MCF 10A (cell line): ENCODE measurements around the gene GNG11. TPM values are rescaled to one million over a fixed set of nuclear protein-coding genes. Genes with fewer than 3 reads are reported as not detected.
"Not testable (repeated sequence)": the region's sequence is repeated elsewhere in the genome, so short reads cannot be mapped to it uniquely, and the experiment has no call there.

ENCODE experiments used
- BruUV-seq: library from RNA; stranded (reverse); fragments of 400-500 nt; replicated peaks from 2 replicates; lab custom pipeline; 2021; lab: Mats Ljungman, UMichigan
- CTCF ChIA-PET: fragments of 300-600 bp; sonication (Branson Sonifier 250); formaldehyde crosslinking; extraction: SDS; loops from one replicate; lab custom pipeline; 2021; ENCODE audit warnings: antibody characterized with exemption, inconsistent platforms; lab: Yijun Ruan, JAX
- POLR2A ChIA-PET: fragments of 300-600, 350-650 bp; sonication (Branson Sonifier 250); formaldehyde crosslinking; extraction: SDS; loops from one replicate; lab custom pipeline; 2020; ENCODE audit warnings: antibody characterized with exemption, inconsistent platforms; lab: Yijun Ruan, JAX
- DNase-seq: peaks from one replicate; pipeline ENCODE4 v3.0.0-alpha.2; 2018; ENCODE audit not compliant: unreplicated experiment
- H3K27ac Mint-ChIP-seq: one replicate; pipeline ENCODE4 v1.8.0; 2022; ENCODE audit warnings: mild to moderate bottlenecking, low read depth, mixed read lengths; ENCODE audit not compliant: unreplicated experiment
- H3K27me3 Mint-ChIP-seq: one replicate; pipeline ENCODE4 v1.8.0; 2022; ENCODE audit warnings: mixed read lengths; ENCODE audit not compliant: insufficient read depth, unreplicated experiment
- H3K36me3 Mint-ChIP-seq: one replicate; pipeline ENCODE4 v1.8.0; 2022; ENCODE audit warnings: mild to moderate bottlenecking, moderate library complexity, mixed read lengths; ENCODE audit not compliant: insufficient read depth, unreplicated experiment
- H3K4me1 Mint-ChIP-seq: one replicate; pipeline ENCODE4 v1.8.0; 2022; ENCODE audit warnings: mixed read lengths; ENCODE audit not compliant: insufficient read depth, unreplicated experiment
- H3K4me3 Mint-ChIP-seq: one replicate; pipeline ENCODE4 v1.8.0; 2022; ENCODE audit warnings: mild to moderate bottlenecking, moderate library complexity, mixed read lengths; ENCODE audit not compliant: unreplicated experiment
- H3K9me3 Mint-ChIP-seq: one replicate; pipeline ENCODE4 v1.8.0; 2022; ENCODE audit warnings: mixed read lengths; ENCODE audit not compliant: unreplicated experiment
- CTCF ChIP-seq: fragments of 200-600 bp; IDR thresholded peaks from one replicate; pipeline ENCODE4 v1.8.0; 2022; ENCODE audit warnings: antibody characterized with exemption, mild to moderate bottlenecking; ENCODE audit not compliant: unreplicated experiment
- intact Hi-C: fragments of 100-400 bp; cut with micrococcal nuclease; formaldehyde crosslinking; loops from 2 replicates; pipeline ENCODE4 v1.14.1; 2022
- total RNA-seq: library from RNA; stranded (reverse); gene quantifications from 2 replicates; pipeline ENCODE4 v1.2.3, GENCODE V29; 2022

GNG11 gene
- total RNA-seq, 1 experiment from 2014 or later = 3.9 TPM

- DNase-seq = peak; percentile 68
- H3K36me3 Mint-ChIP-seq = no peaks in the 10 kb centered on the region
- no peak overlapping the region for H3K4me3 Mint-ChIP-seq
- H3K27ac Mint-ChIP-seq = no peak overlapping the region
- no TSS peak for BruUV-seq
- TF ChIP-seq CTCF = peak; percentile 80
- POLR2A ChIA-PET = interaction anchor here (0.8 to 1.0 kb wide), 2 partner anchors 175 to 373 kb away, joined by 3 to 4 read pairs; no protein-coding TSS in a partner anchor
- H3K9me3 Mint-ChIP-seq = no peaks in the 10 kb centered on the region
- CTCF ChIA-PET = interaction anchor here (0.6 to 2.9 kb wide), 21 partner anchors 9 to 1390 kb away, joined by 3 to 16 read pairs (median 4); partner anchors contain the start of genes GNG11 and TFPI2
- intact Hi-C loops = loop anchor here (1.0 to 10.0 kb wide), 5 partner anchors 184 to 492 kb away; partner anchors contain the start of gene COL1A2
- H3K27me3 Mint-ChIP-seq = no peaks in the 10 kb centered on the region
- H3K4me1 Mint-ChIP-seq = no peaks in the 10 kb centered on the region
Measured at GRCh38 chr7:93902777-93903423, 18.6 kb upstream of the GNG11 start.

DNA sequence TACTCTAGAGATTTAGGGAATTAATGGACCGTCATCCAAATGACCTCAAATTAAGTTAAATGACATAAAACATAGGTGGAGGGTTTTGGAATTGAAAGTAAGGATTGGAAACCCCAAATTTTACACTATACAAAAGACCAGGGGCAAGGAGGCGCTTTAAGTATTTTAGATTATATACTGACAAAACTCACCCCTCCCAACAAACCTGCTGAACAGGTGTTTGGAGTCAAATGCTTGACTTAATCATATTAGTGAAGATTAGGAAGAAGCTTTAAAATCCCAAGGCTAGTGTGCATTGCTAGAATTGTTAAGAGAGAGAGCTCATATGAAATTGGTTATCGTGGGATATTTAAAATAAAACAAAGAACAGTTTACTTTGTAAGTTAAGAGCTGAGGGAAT lies 15.3 kb upstream of the GNG11 start, which contains the start of gene GNGT1:
GNGT1 (plus strand) TSS at position 301 of the 400 bp plus-strand sequence. CDS start 180 bp downstream, outside the sequence.
- Mint-ChIP-seq H3K4me1 (no peaks in the 10 kb centered on the region), H3K27ac (no peak within 1 kb of the TSS), H3K4me3 (no peak within 1 kb of the TSS), H3K36me3 (no peaks in the 10 kb centered on the region), H3K9me3 (no peaks in the 10 kb centered on the region), H3K27me3 (no peaks in the 10 kb centered on the region)
- ChIA-PET CTCF (interaction anchor here (0.7 to 1.1 kb wide), 4 partner anchors 15 to 530 kb away, joined by 3 to 7 read pairs (median 5); partner anchors contain the start of gene GNG11), POLR2A (no interaction called here)
- no peak for DNase-seq
- no peak for TF ChIP-seq CTCF
- intact Hi-C loops = loop anchor here (10.0 kb wide), 2 partner anchors 281 to 489 kb away; partner anchors contain the start of gene COL1A2
- no TSS peak for BruUV-seq

GRCh38 chr7:93910076-93910994 lies 11.2 kb upstream of the GNG11 start:
- ChIA-PET CTCF (interaction anchor here (0.5 to 1.1 kb wide), 7 partner anchors 10 to 370 kb away, joined by 3 to 9 read pairs (median 3); no protein-coding TSS in a partner anchor), POLR2A (interaction anchor here (1.4 kb wide), 1 partner anchor 12 kb away, joined by 5 read pairs; the partner anchor contains the start of gene GNG11)
- Mint-ChIP-seq H3K9me3 (no peaks in the 10 kb centered on the region), H3K4me3 (no peak overlapping the region), H3K27me3 (no peaks in the 10 kb centered on the region), H3K4me1 (peaks cover 9% of the 10 kb centered on the region), H3K36me3 (no peaks in the 10 kb centered on the region), H3K27ac (peak overlapping the region; percentile 28)
- intact Hi-C loops = no loop called here
- no TSS peak for BruUV-seq
- TF ChIP-seq CTCF = no peak
- peak; percentile 88 for DNase-seq

GRCh38 chr7:93911242-93911641 lies 10.3 kb upstream of the GNG11 start:
- H3K27me3 Mint-ChIP-seq, DNase-seq, intact Hi-C loops, BruUV-seq, H3K27ac Mint-ChIP-seq, H3K4me1 Mint-ChIP-seq, H3K36me3 Mint-ChIP-seq, H3K9me3 Mint-ChIP-seq, H3K4me3 Mint-ChIP-seq: not testable (repeated sequence)
- ChIA-PET CTCF (interaction anchor here (0.6 kb wide), 1 partner anchor 369 kb away, joined by 3 read pairs; no protein-coding TSS in a partner anchor), POLR2A (interaction anchor here (0.6 to 1.4 kb wide), 2 partner anchors 11 to 24 kb away, joined by 4 to 5 read pairs; partner anchors contain the start of gene GNG11)

DNA sequence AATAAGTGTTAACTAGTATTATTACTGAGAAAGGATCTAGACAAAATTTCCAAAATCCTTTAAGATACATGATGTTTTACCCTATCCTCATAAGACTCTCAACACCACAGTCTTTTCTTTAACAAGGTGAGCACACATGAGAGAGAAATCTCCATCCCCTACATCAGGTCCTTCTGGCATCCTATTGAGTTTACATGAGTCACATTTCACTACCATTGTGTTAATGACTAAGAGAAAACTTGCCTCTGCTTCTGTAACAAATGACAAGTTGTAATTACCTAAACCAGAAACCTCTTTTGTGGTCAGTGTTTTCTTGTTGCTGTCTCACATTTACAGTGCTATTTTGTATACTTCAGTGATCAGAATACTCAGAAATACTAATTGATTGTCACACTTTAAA lies 9.9 kb upstream of the GNG11 start:
- peaks cover 14% of the 10 kb centered on the region for H3K4me1 Mint-ChIP-seq
- H3K27ac Mint-ChIP-seq, CTCF ChIA-PET, H3K4me3 Mint-ChIP-seq, H3K36me3 Mint-ChIP-seq, H3K27me3 Mint-ChIP-seq, H3K9me3 Mint-ChIP-seq, intact Hi-C loops, BruUV-seq: not testable (repeated sequence)
- POLR2A ChIA-PET = interaction anchor here (0.6 kb wide), 1 partner anchor 23 kb away, joined by 4 read pairs; no protein-coding TSS in a partner anchor
- peak; percentile 41 for DNase-seq
